DMS 273 treated with DMSO at 0.1 percent for 48 hours (cell line): Measurements from ENCODE around the gene SPPL3.

Experiments used
- DNase-seq: peaks from one replicate; lab custom pipeline; 2025; lab: John Stamatoyannopoulos, UW

Gene SPPL3

DNA sequence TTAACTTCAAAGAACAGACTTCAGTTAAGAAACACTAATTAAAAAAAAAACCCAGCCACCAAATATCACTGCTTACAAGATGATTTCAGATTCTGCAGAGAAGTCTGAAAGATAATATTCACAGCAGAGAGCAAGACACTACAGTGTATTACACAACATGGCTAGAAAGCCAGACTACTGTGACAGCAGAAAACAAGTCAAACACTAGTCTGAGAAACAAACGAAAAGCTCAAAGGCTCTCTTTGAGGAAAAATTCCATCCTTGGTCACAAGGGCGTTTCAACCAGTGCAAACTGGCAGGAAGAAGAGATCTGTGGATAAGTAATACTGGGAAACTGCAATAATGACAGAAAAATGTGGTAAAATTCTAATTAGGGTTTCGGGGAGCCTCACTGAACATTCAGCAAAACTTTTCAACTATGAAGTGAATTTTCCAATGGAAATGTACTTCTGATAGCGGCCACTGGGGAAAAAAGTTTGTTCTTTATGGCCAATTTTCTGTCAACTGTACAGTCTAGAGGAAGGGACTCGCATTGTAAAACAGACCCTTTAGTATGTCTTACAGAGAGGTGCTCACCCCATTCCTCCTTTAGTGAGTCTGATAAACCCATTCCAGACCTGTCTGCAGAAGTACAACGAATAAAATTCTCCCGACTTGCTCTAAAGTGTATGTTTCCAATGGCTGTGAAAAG, 128.2 kb downstream of the SPPL3 start:
- DNase-seq: no peak

DNA sequence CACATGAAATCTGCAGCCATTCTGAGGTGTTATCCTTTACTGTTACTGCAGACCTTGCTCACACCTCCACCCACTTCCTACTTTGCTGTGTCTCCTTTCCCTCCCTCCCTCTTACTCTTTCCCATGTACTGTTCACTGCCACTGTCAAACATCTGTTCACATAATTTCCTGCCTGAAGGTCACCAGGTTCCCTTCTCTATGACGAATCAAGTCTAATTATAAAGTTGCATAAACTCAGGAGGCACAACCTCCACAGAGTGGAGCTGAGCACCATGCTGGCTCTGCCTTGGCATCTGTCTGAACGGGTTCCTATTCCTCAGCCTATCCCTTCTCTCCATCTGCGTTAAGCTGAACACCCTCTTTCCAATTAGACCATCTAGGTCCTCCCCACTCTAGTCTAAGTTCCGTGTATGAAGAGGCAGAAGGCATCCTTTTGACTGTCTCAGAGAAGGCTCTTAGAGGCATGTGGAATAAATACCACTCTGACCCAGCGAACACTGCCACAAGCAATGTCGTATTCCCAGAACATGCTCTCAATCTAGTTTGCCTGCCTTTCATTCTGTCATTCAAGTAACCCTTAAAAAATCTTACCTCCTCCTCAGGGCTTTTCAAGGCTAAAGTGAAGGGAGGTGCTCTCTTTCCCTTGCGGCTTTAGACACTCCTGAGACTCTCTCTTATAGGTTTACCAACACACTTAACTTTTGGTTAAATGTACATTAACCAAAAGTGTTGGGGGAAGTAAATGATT, 129.8 kb downstream of the SPPL3 start:
- DNase-seq: no peak

DNA sequence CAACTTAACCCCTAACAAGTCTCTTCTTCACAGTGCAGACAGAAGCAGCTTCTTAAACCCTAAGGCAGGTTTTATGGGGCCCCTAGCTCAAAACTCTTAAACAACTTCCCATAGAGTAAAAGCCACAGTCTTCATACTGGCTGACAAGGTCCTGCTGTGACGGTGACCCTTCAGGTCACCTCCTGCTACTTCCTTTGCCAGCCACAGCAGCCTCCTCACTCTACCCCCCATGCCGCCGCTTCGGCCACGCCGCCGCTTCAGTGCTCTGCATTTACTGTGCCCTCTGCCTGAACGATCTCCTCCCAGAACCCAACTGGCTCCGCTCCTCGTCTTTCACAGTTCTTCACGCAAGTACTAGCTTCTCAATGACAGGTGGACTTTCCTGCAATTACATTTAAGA, 133.1 kb downstream of the SPPL3 start:
- DNase-seq: no peak

DNA sequence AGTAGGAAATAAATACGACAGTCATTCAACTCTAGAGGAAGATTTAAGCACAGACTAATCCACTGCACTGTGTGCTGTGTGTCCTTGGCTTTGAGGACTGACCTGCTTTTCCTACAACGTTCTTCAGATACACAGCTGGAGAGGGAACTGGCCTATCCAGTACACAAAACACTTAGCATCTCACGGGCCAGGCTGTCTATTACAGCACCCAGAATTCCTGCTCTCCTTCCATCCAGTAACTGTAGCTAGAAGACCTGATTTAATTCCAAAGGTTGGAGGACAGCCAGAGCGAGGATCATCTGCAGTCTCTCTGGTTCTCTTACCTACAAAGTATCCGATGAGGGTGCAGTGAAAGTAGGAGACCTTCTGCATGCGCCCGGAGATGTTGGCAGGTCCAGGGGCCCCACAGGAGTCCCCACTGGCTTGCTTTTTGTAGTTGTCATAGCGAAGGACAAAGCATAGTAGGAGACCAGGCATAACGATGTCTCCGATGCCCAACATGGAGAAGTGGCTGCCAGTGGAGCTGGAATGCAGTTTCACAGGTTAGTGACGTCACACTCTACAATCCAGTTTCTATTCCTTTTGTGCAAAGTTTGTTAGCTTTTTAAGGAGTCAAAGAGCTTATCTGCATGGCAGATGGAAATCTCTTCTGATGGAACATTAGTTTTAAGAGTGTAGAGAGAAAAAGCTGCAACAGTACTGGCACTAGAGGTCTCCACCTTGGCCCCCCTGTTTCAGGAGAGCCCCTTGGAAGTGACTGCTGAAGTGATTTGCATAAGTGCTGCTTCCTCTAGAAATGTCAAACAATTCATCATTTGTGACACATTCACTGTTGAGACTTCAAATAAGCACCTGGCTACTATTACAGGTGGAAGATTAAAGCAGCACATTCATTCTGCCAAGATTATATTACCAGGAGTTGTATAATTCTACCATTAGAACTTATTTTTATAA, 136.8 kb downstream of the SPPL3 start:
- DNase-seq: no peak

DNA sequence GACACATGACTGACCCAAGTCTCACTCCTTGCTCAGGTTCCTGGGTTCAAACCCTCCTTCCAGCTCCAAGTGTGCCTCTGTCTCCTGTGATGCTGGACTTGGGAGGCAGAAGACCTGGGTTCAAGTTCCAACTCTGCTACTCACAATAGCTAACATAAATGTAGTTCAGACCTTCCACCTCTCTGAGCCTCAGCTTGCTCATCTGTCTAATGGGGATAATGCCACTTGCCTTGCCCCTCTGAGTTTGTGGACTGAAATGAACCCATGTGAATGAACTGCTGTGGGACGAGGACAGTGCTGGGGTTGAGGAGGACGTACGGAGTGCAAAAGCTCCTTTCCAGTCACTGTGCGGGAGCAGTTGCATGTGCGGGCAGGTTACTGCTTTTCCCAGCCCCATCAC, 137.6 kb downstream of the SPPL3 start:
- DNase-seq: no peak

DNA sequence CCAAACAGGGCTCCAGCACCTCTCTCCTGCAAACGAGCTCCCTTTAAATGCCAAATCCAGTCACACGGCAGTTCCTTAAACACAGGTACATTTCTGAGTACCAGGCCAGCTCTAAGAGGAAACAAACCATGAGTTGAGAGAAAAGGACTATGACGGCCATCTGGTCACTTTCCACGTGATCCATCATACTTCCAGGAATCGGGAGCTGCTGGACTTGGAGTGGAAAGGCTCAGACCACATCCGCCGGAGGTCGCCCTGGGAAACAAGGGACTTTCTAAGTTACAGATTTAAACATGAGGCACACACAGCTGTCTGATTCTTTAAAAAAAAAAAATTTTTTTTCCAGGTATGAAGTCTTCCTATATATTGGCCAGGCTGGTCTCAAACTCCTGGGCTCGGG, 139.3 kb downstream of the SPPL3 start:
- no peak for DNase-seq

DNA sequence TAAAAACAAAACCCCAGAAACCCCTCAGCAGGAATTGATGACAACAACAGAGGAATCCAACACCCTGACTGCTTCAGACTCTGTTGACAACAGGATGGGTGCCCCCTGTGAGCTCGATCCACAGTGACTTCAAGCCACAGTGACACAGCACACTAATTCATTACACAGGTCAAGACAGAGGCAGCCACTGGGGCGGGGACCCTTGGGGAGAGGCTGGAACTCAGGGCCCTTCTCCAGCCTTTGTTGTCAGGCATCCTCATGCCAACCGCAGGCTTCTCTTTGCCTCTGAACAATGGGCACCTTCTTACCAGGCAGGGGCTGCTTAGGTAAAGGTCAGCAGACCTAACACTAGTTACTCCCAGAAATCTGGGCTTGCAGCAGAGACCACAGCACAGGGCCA, 140.9 kb downstream of the SPPL3 start:
- DNase-seq: no peak

DNA sequence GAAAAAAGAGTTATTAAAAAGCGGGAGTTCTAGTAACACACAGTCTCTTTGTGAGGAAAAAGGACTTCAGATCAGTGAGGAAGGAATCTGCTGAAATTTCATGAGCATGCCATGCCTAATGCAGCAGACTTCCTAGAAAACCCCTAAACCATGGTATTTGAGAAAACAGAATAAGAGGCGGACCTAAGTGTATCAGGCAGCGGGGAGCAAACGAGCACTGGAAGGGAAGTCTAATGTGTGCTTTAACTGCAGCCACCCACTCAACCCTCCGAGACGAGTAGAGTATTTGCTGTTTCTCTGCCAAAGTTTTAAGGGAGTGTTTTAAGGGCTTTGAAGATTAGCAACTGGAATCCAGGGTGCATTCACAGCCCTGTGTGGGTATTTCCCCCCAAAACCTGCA, 142.1 kb downstream of the SPPL3 start:
- DNase-seq: no peak

DNA sequence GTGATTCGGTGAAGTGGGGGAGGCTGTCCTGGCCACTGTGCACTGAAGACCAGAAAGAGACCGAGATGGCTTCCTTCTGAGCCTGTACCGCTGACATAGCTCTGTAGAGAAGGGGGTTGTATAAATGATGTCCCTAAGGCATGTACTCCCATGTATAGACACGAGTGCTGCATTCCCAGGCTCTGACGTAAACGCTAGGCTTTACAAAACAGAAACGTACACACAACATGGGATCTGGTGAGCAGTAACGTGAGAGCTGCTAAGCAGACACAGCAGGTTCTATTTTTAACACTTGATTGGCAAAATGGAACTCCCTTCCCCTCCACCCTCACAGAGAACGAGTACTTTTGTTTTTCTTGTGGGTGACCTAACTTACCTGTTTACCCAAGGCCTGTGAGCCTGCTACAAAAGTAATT, 142.6 kb downstream of the SPPL3 start:
- DNase-seq: no peak

DNA sequence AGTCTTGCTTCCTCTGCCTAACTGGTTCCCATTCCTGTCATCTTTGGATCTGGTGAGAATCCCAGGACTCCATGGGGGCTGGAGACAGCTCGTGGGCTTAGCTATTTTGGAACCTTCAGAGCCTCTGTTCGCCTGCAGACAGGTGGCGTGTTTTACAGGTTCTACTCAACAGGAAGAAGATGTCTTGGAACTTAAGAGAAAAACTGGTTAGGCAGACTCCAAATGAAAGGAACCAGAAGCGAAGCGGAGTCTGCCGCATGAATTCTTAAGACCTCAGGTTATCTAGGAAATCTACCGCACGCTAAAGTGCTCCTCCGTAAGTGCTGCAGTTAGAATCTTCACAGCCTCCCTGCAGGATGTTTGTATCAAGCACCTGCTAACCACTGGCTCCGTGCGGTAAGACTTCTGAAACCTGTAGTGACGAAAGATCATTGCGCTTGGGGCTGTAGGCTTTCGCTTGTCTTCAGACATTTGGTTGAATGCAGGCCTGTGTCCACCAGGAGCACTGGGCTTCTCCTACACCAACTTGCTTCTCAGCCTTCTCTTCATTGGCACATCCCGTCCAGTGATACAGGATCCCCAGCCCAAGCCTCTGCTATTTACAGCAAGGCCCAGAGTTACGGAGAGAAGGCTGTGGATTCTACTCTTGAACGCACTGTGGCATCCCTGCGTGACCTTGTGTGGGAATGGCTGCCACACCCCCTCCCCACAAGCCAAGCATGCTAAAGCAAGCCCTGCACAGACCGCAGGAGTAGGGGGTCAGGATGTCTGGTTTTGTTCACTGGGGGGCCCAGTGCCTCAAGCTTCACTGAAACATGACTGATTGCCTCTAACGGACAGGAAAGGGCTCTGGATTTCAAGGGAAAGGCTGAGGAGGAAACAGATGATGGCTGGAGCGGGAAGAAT, 143.6 kb downstream of the SPPL3 start:
- no peak for DNase-seq

DNA sequence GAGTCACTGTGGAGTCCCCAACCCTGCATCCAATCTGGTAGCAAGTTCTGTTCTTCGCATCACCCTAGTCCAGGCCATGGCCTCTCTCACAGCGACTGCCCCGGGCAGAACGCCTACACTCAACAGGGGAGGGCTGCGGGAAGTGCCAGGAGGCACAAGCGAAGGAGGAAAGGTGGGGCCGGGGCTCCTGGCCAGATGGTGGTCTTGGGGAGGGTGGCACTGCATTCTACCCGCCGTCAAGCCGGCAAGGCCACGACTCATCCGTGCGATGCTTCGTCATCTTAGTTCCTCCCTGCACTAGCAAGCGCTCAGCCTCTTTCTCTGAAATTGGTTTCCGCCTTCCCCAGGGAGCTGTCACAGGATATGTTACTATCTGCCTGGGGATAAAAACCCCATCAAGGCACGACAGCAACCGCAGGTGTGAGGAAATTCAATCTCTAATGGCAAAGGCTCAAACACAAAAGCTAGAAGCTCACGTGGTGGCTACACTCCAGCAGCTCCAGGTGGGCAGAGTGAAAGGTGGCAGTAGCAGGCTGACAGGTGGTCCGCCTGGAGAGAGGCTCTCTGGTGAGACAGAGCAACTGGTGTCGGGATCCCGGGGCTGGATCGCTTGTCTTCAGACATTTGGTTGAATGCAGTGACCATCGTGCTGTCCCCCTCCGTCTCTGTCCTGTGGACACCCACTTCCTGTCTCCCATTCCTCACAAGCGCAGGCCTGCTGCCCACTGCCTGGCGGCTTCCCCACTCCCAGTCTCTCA, 144.4 kb downstream of the SPPL3 start:
- no peak for DNase-seq

DNA sequence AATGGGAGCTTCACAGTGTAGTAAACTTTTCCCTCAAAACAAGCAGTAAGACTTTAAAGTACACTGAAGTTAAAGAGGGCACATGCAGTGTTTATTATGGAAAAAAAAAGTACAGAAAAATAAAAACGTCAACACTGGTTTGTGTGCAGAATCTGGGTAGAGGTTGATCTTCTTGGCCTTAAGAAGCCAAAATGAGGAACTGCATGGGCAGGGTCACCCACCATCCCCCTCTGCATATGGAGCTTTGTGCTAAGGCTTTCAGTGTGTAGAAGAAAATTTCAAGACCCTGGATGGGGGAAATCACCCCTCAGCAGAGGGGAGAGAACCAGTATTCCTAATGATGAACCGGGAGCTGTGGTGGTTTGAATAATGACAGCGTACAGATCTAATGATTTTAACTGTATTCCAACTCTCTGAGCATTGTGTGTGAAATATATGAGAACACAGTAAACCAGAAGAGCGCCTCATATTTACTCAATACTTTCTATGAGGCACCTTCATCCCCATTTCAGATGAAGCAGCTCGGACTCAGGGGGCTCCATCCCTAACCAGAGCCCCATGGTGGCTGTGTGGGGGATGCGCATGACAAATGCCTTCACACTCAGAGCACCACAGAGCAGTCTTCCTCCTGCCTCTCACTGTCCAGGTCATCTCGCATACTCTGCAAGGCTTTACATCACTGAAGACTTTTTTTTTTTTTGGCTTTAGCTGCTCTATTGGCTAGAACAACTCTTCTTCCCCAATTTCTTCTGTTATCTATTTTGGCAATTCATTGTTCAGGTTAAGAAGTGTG, 145.2 kb downstream of the SPPL3 start:
- DNase-seq: no peak

DNA sequence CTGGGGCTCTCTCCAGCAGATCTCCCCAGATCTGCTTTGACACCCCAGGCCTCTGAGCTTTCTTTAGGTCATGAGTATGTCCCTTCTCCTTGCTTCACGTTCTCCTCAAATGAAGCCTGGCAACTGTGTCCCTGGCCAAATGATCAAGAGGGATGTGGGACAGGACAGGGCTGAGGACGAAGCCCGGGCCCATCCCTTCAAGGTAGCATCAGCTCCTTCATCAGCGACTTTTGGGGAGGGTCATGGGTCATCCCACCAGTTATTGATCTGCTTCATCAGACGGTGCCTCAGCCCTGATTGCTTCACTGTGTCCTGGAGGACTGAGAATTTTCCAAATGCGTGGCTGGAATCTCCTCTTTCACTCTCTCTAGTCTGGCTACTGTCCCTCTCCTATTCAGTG, 146.2 kb downstream of the SPPL3 start:
- no peak for DNase-seq

DNA sequence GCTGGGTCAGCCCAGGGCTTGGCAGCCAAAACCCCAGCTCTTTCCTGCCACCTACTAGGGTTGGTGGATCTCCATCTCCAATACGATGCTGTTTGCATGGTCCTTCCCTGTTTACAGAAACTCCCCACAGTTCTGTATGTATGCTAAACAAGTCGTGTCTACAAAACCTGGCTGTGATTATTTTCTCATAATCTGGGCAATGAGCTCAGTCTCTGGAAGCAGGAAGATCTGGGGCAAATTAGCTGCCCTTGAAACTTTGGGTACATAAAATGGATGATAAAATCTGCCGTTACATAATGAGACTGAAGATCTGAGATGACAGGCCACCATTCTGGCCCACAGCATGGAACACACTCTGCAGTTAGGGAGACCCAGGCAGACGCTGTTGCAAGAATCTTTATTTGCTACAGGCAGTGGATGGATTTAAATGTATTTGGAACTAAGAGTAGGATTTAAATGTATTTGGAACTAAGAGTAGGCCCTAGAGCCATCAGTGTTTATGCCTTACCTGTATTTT, 146.9 kb downstream of the SPPL3 start:
- DNase-seq: no peak

DNA sequence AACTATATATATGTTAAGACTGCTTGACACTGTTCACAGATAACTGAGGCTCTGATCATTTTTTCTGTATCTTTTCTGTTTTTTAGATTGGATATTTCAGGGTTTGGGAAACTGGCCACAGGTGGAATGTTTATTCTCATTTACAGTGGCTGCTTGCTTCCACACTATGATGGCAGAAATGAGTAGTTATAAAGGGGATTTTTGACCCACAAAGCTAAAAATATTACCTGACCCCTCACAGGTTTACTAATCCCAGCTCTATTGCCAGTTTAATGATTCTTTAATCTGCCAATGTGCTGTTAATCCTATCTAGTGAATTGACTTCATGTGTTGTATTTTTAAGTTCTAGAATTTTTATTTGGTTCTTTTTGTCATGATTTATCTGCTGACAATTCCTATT, 148.9 kb downstream of the SPPL3 start:
- DNase-seq: no peak

DNA sequence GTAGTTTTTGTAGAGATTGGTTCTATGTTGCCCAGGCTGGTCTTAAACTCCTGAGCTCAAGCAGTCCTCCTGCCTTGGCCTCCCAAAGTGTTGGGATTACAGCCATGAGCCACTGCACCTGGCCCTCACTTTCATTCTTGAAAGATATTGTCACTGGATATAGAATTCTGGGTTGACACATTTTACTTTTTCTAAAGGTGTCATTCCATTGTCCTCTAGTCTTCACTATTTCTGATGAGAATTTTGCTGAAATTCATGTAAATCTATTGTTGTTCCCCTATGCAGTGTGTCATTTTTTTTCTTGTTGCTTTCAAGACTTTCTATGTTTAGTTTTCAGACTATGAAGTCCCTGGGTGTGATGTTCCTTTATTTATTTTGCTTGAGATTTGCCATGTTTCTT, 149.4 kb downstream of the SPPL3 start:
- DNase-seq: no peak

DNA sequence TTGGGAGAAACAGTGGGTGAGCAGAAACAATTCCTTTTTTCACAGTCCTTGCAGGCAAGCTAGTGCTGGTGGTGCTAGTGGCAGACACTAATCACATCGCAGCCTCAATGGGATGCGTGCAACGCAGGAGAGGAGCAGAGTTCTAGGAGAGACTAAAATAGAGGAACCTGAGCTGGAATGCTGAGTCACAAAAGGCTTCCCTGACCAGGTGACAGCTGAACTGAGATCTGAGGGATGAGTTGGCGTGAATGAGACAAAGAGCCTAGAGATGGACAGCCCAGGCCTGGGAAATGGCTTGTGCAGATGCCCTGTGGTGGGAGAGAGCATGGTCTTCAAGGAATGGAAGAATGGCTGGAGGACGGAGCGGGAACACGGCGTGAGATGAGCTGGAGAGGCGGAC, 152.8 kb downstream of the SPPL3 start:
- DNase-seq: no peak

DNA sequence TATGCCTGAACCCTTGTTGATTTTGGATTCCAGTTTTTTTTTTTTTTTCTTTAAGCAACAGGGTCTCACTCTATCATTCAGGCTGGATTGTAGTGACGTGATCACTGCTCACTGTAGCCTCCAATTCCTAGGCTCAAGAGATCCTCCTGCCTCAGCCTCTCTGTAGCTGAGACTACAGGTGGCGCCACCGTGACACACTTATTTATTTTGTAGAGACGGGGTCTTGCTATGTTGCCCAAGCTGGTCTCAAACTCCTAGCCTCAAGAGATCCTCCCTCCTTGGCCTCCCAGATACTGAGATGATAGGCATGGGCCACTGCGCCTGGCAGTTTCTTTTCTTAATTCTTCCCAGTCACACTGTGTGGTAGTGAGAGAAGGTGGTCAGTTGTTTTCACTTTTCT, 153.4 kb downstream of the SPPL3 start:
- DNase-seq: no peak

DNA sequence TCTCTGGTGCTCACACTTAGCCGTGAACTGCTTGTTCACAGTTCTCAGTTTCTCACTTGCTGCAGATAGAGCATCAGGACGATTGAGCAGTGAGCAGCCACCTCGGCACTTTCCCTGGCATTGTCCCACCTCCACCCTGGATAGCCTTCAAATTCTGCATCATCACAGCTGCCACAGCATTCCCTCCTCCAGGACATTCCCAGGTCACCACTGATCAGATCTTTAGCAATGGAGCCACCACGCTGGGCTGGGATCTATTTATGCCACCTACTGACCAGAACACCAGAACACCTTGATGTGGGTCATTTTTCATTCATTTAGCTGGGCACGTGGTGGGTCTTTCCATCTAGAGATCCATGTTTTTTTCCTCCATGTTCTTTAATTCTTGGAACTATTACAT, 154.9 kb downstream of the SPPL3 start:
- DNase-seq: no peak

DNA sequence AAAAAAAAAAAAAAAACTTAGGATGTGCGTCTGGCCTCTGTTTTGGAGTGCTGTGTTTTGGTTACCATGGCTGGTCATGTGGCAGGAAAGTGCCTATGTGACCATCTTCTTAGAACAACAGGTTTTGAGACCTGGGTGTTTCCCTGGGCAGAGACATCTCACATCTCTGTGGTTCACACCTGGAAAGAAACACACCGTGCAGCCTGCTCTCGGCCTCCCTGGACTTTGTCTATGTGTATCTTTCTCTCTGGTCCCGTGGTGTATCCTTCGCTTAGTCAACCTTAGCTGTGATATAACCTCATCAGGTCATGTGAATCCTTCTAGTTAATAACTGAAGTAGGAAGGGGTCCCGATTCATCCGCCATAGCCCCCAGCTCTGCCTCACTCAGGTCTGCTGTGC, 155.9 kb downstream of the SPPL3 start:
- DNase-seq: no peak
